ENCODE measurements around the gene ZNF574.

The ZNF574 gene

DNA sequence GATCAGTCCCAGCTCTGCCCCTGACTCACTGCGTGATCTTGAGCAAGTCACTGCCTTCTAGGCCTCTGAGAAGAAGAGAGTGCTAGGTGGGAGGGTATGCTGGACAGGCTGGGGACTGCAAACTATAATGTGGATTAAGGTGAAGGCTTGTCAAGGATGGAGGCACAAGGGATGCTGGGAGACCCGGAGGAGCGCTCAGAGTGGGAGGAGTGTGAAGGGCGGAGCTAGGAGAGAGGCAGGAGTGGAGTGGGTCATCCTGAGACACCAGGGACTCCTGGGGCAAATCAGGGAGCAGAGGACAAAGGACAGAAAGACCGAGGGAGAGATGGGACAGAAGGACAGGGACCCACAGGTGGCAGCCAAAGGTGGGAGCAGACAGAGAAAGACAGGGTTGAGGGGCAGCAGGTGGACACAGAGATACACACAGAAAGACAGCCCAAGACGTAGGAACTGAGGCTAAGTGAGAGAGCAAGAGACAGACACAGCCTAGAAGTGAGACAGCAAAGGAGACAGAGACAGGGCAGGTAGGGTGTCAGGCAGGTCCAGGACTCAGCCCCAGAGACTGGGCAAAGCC lies 8.6 kb upstream of the ZNF574 start:
- TF ChIP-seq, protein P1, sequence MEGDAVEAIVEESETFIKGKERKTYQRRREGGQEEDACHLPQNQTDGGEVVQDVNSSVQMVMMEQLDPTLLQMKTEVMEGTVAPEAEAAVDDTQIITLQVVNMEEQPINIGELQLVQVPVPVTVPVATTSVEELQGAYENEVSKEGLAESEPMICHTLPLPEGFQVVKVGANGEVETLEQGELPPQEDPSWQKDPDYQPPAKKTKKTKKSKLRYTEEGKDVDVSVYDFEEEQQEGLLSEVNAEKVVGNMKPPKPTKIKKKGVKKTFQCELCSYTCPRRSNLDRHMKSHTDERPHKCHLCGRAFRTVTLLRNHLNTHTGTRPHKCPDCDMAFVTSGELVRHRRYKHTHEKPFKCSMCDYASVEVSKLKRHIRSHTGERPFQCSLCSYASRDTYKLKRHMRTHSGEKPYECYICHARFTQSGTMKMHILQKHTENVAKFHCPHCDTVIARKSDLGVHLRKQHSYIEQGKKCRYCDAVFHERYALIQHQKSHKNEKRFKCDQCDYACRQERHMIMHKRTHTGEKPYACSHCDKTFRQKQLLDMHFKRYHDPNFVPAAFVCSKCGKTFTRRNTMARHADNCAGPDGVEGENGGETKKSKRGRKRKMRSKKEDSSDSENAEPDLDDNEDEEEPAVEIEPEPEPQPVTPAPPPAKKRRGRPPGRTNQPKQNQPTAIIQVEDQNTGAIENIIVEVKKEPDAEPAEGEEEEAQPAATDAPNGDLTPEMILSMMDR (IDR thresholded peaks at IDR 0.05; ENCODE audit: insufficient read depth, low read depth, low read length, missing control alignments) = no peak
- no peak overlapping the region for H3K4me3 ChIP-seq (ENCODE audit: low read depth, low read length)
- no peak for DNase-seq (ENCODE audit: low read depth)

GRCh38 chr19:42068361-42068755 lies 7.6 kb upstream of the ZNF574 start:
- H3K4me3 ChIP-seq (ENCODE audit: low read depth, low read length) = no peak overlapping the region
- DNase-seq (ENCODE audit: low read depth) = no peak
- TF ChIP-seq, protein P1 (IDR thresholded peaks at IDR 0.05; ENCODE audit: insufficient read depth, low read depth, low read length, missing control alignments) = no peak

- no peak for DNase-seq (ENCODE audit: low read depth)
- H3K4me3 ChIP-seq (ENCODE audit: low read depth, low read length) = no peak overlapping the region
- TF ChIP-seq, protein P1 (IDR thresholded peaks at IDR 0.05; ENCODE audit: insufficient read depth, low read depth, low read length, missing control alignments) = no peak
Measured at GRCh38 chr19:42068756-42069571, 7.0 kb upstream of the ZNF574 start.

DNA sequence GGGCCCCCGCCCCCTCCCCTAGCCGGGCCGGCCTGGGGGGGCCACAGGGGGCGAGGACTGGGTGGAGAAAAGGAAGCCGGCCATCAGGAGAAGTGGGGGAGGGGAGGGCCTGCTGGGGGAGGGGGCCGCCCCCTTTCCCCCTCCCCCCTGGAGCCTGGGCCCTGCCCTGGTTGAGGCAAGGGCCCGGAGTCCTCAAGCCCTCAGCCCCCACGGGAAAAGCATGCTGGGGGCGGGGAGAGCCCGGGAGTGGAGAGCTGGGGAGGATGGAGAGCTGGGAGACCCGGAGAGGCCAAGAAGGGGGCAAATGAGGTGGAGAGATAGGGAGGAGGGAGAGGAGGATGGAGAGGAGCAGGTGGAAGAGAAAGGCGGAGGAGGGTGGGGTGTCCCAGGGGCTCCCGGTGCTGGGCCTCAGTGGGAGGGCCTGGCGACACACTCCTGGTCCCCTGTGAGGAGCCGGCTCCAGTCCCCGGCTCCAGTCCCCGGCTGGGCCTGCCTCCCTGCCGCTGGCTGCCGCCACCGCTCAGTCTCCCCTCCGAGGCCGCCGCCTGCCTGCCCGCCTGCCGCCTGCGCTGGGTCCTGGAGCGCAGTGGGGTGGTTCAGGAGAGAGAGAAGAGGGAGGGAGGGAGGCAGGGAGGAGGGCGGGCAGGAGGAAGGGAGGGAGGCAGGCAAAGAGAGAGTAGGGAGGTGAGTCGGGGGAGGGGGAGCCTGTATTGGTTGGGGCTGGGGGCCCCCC lies 6.2 kb upstream of the ZNF574 start, which contains the start of gene GRIK5:
TSS of gene GRIK5 (minus strand) at position 588 of the 733 bp plus-strand sequence. CDS start 4,436 bp downstream, outside the sequence.
- H3K4me3 ChIP-seq (ENCODE audit: low read depth, low read length) = no peak within 1 kb of the TSS
- DNase-seq (ENCODE audit: low read depth) = no peak
- TF ChIP-seq, protein P1 (IDR thresholded peaks at IDR 0.05; ENCODE audit: insufficient read depth, low read depth, low read length, missing control alignments) = no peak

- no peak for DNase-seq (ENCODE audit: low read depth)
- TF ChIP-seq, protein P1 (IDR thresholded peaks at IDR 0.05; ENCODE audit: insufficient read depth, low read depth, low read length, missing control alignments) = no peak
- H3K4me3 ChIP-seq (ENCODE audit: low read depth, low read length) = no peak overlapping the region
Measured at GRCh38 chr19:42071247-42071646, 4.7 kb upstream of the ZNF574 start.

GRCh38 chr19:42074513-42075363 lies 1.2 kb upstream of the ZNF574 start:
- TF ChIP-seq, protein P1 (IDR thresholded peaks at IDR 0.05; ENCODE audit: insufficient read depth, low read depth, low read length, missing control alignments) = no peak
- H3K4me3 ChIP-seq (ENCODE audit: low read depth, low read length) = peak overlapping the region; percentile 77
- DNase-seq (ENCODE audit: low read depth) = peak; percentile 70
